IMR-90 (cell line): Measurements from ENCODE around the gene YIPF7. TPM values are rescaled to one million over a fixed set of nuclear protein-coding genes. Genes with fewer than 3 reads are reported as not detected.

Experiments
- ATAC-seq: fragments of 200-7000 bp; cut with Tn5 transposase; 2 replicates; pipeline ENCODE4 v1.9.1; 2020; ENCODE audit warnings: low read depth, mild to moderate bottlenecking, moderate library complexity
- BruUV-seq: library from RNA; stranded (reverse); fragments of 400-500 nt; replicated peaks from 2 replicates; lab custom pipeline; 2021; lab: Mats Ljungman, UMichigan
- CTCF ChIA-PET: fragments of 300-600 bp; formaldehyde crosslinking; extraction: SDS; loops from one replicate; lab custom pipeline; 2021; ENCODE audit warnings: antibody characterized with exemption; lab: Yijun Ruan, JAX
- POLR2A ChIA-PET: fragments of 300-600 bp; sonication (Branson Sonifier 250); formaldehyde crosslinking; loops from one replicate; lab custom pipeline; 2022; ENCODE audit warnings: antibody characterized with exemption; ENCODE audit not compliant: unreplicated experiment; lab: Charles Lee
- DNase-seq: peaks from one replicate; pipeline ENCODE4 v3.0.0; 2013
- H2AFZ ChIP-seq: replicated peaks from 2 replicates; pipeline ENCODE3; 2013; ENCODE audit warnings: low read length, mild to moderate bottlenecking; ENCODE audit not compliant: poor library complexity
- H2AK5ac ChIP-seq: 2 replicates; pipeline ENCODE4 v1.6.1; 2013; ENCODE audit warnings: low read depth, low read length, inconsistent platforms
- H2AK9ac ChIP-seq: replicated peaks from 2 replicates; pipeline ENCODE3; 2013; ENCODE audit warnings: mild to moderate bottlenecking, low read depth, low read length, moderate library complexity; ENCODE audit not compliant: poor library complexity
- H2BK120ac ChIP-seq: 2 replicates; pipeline ENCODE4 v1.6.1; 2013; ENCODE audit warnings: low read depth, low read length, inconsistent platforms
- H2BK15ac ChIP-seq: 3 replicates; pipeline ENCODE4 v1.6.1; 2013; ENCODE audit warnings: low read depth, low read length, inconsistent platforms
- H2BK20ac ChIP-seq: 2 replicates; pipeline ENCODE4 v1.6.1; 2013; ENCODE audit warnings: low read depth, mild to moderate bottlenecking, inconsistent platforms, low read length, moderate library complexity
- H2BK5ac ChIP-seq: 2 replicates; pipeline ENCODE4 v1.6.1; 2013; ENCODE audit warnings: mild to moderate bottlenecking, low read depth, low read length, inconsistent platforms; ENCODE audit not compliant: poor library complexity, severe bottlenecking
- H3K14ac ChIP-seq: replicated peaks from 2 replicates; pipeline ENCODE4 v1.6.1; 2013; ENCODE audit warnings: low read depth, low read length, inconsistent platforms
- H3K18ac ChIP-seq: 2 replicates; pipeline ENCODE4 v1.6.1; 2013; ENCODE audit warnings: low read depth, low read length, control low read depth
- H3K23ac ChIP-seq: 2 replicates; pipeline ENCODE4 v1.6.1; 2013; ENCODE audit warnings: low read depth, low read length, inconsistent platforms
- H3K27ac ChIP-seq: 2 replicates; pipeline ENCODE4 v1.5.1; 2013; ENCODE audit warnings: mild to moderate bottlenecking, control low read depth, low read length; ENCODE audit not compliant: insufficient read depth
- H3K27me3 ChIP-seq: 2 replicates; pipeline ENCODE4 v1.6.1; 2013; ENCODE audit warnings: low read length; ENCODE audit not compliant: control insufficient read depth, insufficient read depth
- H3K36me3 ChIP-seq: 2 replicates; pipeline ENCODE4 v1.6.1; 2013; ENCODE audit warnings: low read length, mixed read lengths; ENCODE audit not compliant: control insufficient read depth, insufficient read depth
- H3K4ac ChIP-seq: 2 replicates; pipeline ENCODE4 v1.6.1; 2013; ENCODE audit warnings: low read depth, low read length, inconsistent platforms
- H3K4me1 ChIP-seq: 2 replicates; pipeline ENCODE4 v1.6.1; 2013; ENCODE audit warnings: low read length, mixed read lengths; ENCODE audit not compliant: control insufficient read depth, insufficient read depth
- H3K4me2 ChIP-seq: 2 replicates; pipeline ENCODE4 v1.6.1; 2013; ENCODE audit warnings: low read depth, mild to moderate bottlenecking, control low read depth, low read length, moderate library complexity
- H3K4me3 ChIP-seq: 2 replicates; pipeline ENCODE4 v1.5.1; 2013; ENCODE audit warnings: low read depth, mild to moderate bottlenecking, control low read depth, low read length, moderate library complexity; ENCODE audit not compliant: insufficient read depth
- H3K56ac ChIP-seq: 2 replicates; pipeline ENCODE4 v1.6.1; 2013; ENCODE audit warnings: low read length, inconsistent platforms; ENCODE audit not compliant: insufficient read depth; ENCODE audit errors: extremely low read depth
- H3K79me1 ChIP-seq, 2 experiments: 2 replicates each; pipeline ENCODE4 v1.6.1; 2013; ENCODE audit warnings: low read length in 2 of 2, inconsistent platforms in 1 of 2, low read depth in 1 of 2
- H3K9ac ChIP-seq: 2 replicates; pipeline ENCODE4 v1.6.1; 2013; ENCODE audit warnings: low read depth, low read length, control low read depth
- H3K9me1 ChIP-seq: 2 replicates; pipeline ENCODE4 v1.6.1; 2013; ENCODE audit warnings: low read length, inconsistent platforms; ENCODE audit not compliant: insufficient read depth
- H3K9me3 ChIP-seq: 2 replicates; pipeline ENCODE4 v1.6.1; 2013; ENCODE audit warnings: low read length; ENCODE audit not compliant: control insufficient read depth, insufficient read depth
- H4K20me1 ChIP-seq: 2 replicates; pipeline ENCODE4 v1.6.1; 2013; ENCODE audit warnings: low read length, inconsistent platforms; ENCODE audit not compliant: insufficient read depth
- H4K5ac ChIP-seq: 2 replicates; pipeline ENCODE4 v1.6.1; 2013; ENCODE audit warnings: mild to moderate bottlenecking, low read depth, low read length, control low read depth
- H4K8ac ChIP-seq, 2 experiments: 2 replicates each; pipeline ENCODE4 v1.6.1; 2013; ENCODE audit warnings: low read depth in 2 of 2, low read length in 2 of 2, control low read depth in 1 of 2, inconsistent platforms in 1 of 2
- H4K91ac ChIP-seq: 2 replicates; pipeline ENCODE4 v1.6.1; 2013; ENCODE audit warnings: low read depth, low read length, inconsistent platforms; ENCODE audit not compliant: insufficient read depth
- BHLHE40 ChIP-seq: fragments of 150-350 bp; IDR thresholded peaks from 2 replicates; pipeline ENCODE4 v1.6.1; 2016; ENCODE audit warnings: mild to moderate bottlenecking, low read depth, low read length
- CEBPB ChIP-seq: IDR thresholded peaks from 2 replicates; pipeline ENCODE4 v1.6.1; 2012; ENCODE audit warnings: low read depth, low read length, improper control_type of control experiment
- FOS ChIP-seq: fragments of 150-350 bp; IDR thresholded peaks from 2 replicates; pipeline ENCODE4 v1.6.1; 2016; ENCODE audit warnings: low read depth, low read length
- MAFK ChIP-seq: IDR thresholded peaks from 2 replicates; pipeline ENCODE4 v1.6.1; 2012; ENCODE audit warnings: low read depth, low read length, improper control_type of control experiment
- MAZ ChIP-seq: IDR thresholded peaks from 2 replicates; pipeline ENCODE4 v1.6.1; 2012; ENCODE audit warnings: low read depth, mild to moderate bottlenecking, low read length, improper control_type of control experiment, moderate library complexity, borderline replicate concordance
- MXI1 ChIP-seq: IDR thresholded peaks from 2 replicates; pipeline ENCODE4 v1.6.1; 2012; ENCODE audit warnings: low read depth, mild to moderate bottlenecking, low read length, moderate library complexity, borderline replicate concordance
- NFE2L2 ChIP-seq: fragments of 150-350 bp; IDR thresholded peaks from 2 replicates; pipeline ENCODE4 v1.6.1; 2016; ENCODE audit warnings: low read depth, mild to moderate bottlenecking, low read length
- POLR2A ChIP-seq: IDR thresholded peaks from 2 replicates; pipeline ENCODE4 v1.6.1; 2012; ENCODE audit warnings: mild to moderate bottlenecking, low read depth, low read length
- RAD21 ChIP-seq: IDR thresholded peaks from 2 replicates; pipeline ENCODE4 v1.6.1; 2012; ENCODE audit warnings: low read length, improper control_type of control experiment
- WGBS, 2 experiments: methylation state at CpG; one replicate each; pipeline versions ENCODE4 v1.1.5 to v1.1.7; 2013; ENCODE audit warnings: missing lambda C conversion rate in 2 of 2; ENCODE audit not compliant: insufficient read length in 1 of 2; ENCODE audit errors: extremely low coverage in 2 of 2; 5-methylcytosine and 5-hydroxymethylcytosine counted together
- dilution Hi-C: fragments of 300-500 bp; cut with HindIII; formaldehyde crosslinking; loops from one replicate; pipeline ENCODE4 v1.14.3; 2018; ENCODE audit warnings: low sequenced_read_pairs; ENCODE audit not compliant: unreplicated experiment
- in situ Hi-C: fragments of 300-500 bp; cut with MboI; formaldehyde crosslinking; loops from 3 replicates; pipeline ENCODE4 v1.14.3; 2019; ENCODE audit warnings: low sequenced_read_pairs, inconsistent platforms, mixed read lengths
- intact Hi-C: fragments of 100-400 bp; cut with micrococcal nuclease; formaldehyde crosslinking; loops from 2 replicates; pipeline ENCODE4 v1.10.0; 2022
- polyA plus RNA-seq, 3 experiments: library from polyadenylated mRNA; depleted of rRNA; stranded (reverse); fragments of >200 nt; gene quantifications; 2 replicates each; pipeline ENCODE4 v1.2.3, GENCODE V29; 2012; ENCODE audit warnings: low replicate concordance in 1 of 3
- total RNA-seq: library from RNA; depleted of rRNA; stranded (reverse); fragments of >200 nt; gene quantifications from 2 replicates; pipeline ENCODE4 v1.2.3, GENCODE V29; 2012
- TF ChIP-seq, protein P1 (sequence below): fragments of 150-350 bp; IDR thresholded peaks from 2 replicates; pipeline ENCODE4 v1.6.1; 2017; ENCODE audit warnings: mild to moderate bottlenecking, antibody characterized with exemption, low read length, low read depth
- TF ChIP-seq, protein P2 (sequence below): conservative IDR thresholded peaks from 2 replicates; pipeline ENCODE4 v1.5.1; 2012; ENCODE audit warnings: mild to moderate bottlenecking, low read depth, low read length, improper control_type of control experiment
- TF ChIP-seq, protein P3 (sequence below): fragments of 150-350 bp; IDR thresholded peaks from 2 replicates; pipeline ENCODE4 v1.6.1; 2016; ENCODE audit warnings: low read depth, mild to moderate bottlenecking, low read length, moderate library complexity, borderline replicate concordance

The YIPF7 gene
- total and polyA plus RNA-seq, 2 of the 4 experiments (the other 2 are of a cell fraction), result not detected

DNA sequence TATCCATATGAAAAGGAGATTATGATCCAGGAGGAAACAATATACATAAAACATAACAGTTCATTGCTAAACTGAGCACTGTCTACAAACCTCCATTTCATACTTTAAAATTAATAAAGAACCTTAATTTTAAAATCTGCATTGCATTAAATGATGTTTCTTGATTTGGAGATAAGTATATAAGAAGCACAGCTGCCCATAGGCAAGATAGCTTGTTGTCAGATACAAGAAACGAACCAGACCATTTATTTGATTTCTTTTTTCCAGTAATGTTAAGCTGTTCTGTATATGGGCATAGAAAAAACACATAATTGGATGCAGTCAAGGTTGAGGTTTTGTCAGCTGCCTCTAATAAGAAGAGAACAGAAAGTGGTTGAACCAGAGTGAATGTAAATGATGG, 33.2 kb upstream of the YIPF7 start:
- TF ChIP-seq, protein P1, sequence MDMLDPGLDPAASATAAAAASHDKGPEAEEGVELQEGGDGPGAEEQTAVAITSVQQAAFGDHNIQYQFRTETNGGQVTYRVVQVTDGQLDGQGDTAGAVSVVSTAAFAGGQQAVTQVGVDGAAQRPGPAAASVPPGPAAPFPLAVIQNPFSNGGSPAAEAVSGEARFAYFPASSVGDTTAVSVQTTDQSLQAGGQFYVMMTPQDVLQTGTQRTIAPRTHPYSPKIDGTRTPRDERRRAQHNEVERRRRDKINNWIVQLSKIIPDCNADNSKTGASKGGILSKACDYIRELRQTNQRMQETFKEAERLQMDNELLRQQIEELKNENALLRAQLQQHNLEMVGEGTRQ, result no peak
- TF ChIP-seq, protein P2, sequence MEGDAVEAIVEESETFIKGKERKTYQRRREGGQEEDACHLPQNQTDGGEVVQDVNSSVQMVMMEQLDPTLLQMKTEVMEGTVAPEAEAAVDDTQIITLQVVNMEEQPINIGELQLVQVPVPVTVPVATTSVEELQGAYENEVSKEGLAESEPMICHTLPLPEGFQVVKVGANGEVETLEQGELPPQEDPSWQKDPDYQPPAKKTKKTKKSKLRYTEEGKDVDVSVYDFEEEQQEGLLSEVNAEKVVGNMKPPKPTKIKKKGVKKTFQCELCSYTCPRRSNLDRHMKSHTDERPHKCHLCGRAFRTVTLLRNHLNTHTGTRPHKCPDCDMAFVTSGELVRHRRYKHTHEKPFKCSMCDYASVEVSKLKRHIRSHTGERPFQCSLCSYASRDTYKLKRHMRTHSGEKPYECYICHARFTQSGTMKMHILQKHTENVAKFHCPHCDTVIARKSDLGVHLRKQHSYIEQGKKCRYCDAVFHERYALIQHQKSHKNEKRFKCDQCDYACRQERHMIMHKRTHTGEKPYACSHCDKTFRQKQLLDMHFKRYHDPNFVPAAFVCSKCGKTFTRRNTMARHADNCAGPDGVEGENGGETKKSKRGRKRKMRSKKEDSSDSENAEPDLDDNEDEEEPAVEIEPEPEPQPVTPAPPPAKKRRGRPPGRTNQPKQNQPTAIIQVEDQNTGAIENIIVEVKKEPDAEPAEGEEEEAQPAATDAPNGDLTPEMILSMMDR, result no peak
- TF ChIP-seq MAZ (no peak), MAFK (no peak), RAD21 (no peak), FOS (no peak), BHLHE40 (no peak), POLR2A (no peak), NFE2L2 (no peak), MXI1 (no peak), CEBPB (no peak)
- TF ChIP-seq, protein P3, sequence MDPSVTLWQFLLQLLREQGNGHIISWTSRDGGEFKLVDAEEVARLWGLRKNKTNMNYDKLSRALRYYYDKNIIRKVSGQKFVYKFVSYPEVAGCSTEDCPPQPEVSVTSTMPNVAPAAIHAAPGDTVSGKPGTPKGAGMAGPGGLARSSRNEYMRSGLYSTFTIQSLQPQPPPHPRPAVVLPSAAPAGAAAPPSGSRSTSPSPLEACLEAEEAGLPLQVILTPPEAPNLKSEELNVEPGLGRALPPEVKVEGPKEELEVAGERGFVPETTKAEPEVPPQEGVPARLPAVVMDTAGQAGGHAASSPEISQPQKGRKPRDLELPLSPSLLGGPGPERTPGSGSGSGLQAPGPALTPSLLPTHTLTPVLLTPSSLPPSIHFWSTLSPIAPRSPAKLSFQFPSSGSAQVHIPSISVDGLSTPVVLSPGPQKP, result no peak
- H2BK20ac ChIP-seq, result no peak overlapping the region
- H4K91ac ChIP-seq, result no peak overlapping the region
- H3K27me3 ChIP-seq, result no peaks in the 10 kb centered on the region
- dilution Hi-C loops (no loop called here), in situ Hi-C loops (no loop called here), intact Hi-C loops (no loop called here)
- H2AK5ac ChIP-seq, result no peak overlapping the region
- H3K14ac ChIP-seq, result no peak overlapping the region
- H2AFZ ChIP-seq, result no peak overlapping the region
- peaks cover 9% of the 10 kb centered on the region for H3K36me3 ChIP-seq
- no peak overlapping the region for H3K18ac ChIP-seq
- H4K8ac ChIP-seq, result no peak overlapping the region
- no peak overlapping the region for H3K56ac ChIP-seq
- H2BK5ac ChIP-seq, result no peak overlapping the region
- ATAC-seq, result no peak
- no peak overlapping the region for H3K4ac ChIP-seq
- H3K9me3 ChIP-seq, result no peaks in the 10 kb centered on the region
- no peak overlapping the region for H3K9ac ChIP-seq
- no peak overlapping the region for H3K4me3 ChIP-seq
- H3K27ac ChIP-seq, result no peak overlapping the region
- no peak overlapping the region for H2BK15ac ChIP-seq
- H3K4me2 ChIP-seq, result no peak overlapping the region
- CTCF ChIA-PET, result no interaction called here
- no TSS peak for BruUV-seq
- DNase-seq, result no peak
- H3K4me1 ChIP-seq, result no peaks in the 10 kb centered on the region
- POLR2A ChIA-PET, result no interaction called here
- no peak overlapping the region for H2BK120ac ChIP-seq
- H3K23ac ChIP-seq, result no peak overlapping the region
- peaks cover 3 to 4% of the 10 kb centered on the region in 2 experiments; a peak in 1 of 4 replicates for H3K79me1 ChIP-seq
- H4K5ac ChIP-seq, result no peak overlapping the region
- no CpG with 5 or more reads among the region's 1 CpG for WGBS, 2 experiments
- H3K9me1 ChIP-seq, result no peaks in the 10 kb centered on the region
- no peaks in the 10 kb centered on the region for H4K20me1 ChIP-seq
- no peak overlapping the region for H2AK9ac ChIP-seq
